B cell (primary cell): ENCODE results near the gene CLOCK.

ENCODE experiments used
- EZH2 ChIP-seq: IDR thresholded peaks from 2 replicates; pipeline ENCODE4 v1.6.1; 2012; ENCODE audit warnings: borderline replicate concordance, low read depth, mild to moderate bottlenecking, moderate library complexity, low read length; ENCODE audit not compliant: insufficient read depth, poor library complexity, severe bottlenecking
- TF ChIP-seq, protein P1 (sequence below): fragments of 200-600 bp; IDR thresholded peaks from one replicate; pipeline ENCODE4 v1.8.0; 2022; ENCODE audit warnings: antibody characterized with exemption, mild to moderate bottlenecking

GRCh38 chr4:55539658-55540057, 7.1 kb downstream of the CLOCK start:
- TF ChIP-seq, protein P1, sequence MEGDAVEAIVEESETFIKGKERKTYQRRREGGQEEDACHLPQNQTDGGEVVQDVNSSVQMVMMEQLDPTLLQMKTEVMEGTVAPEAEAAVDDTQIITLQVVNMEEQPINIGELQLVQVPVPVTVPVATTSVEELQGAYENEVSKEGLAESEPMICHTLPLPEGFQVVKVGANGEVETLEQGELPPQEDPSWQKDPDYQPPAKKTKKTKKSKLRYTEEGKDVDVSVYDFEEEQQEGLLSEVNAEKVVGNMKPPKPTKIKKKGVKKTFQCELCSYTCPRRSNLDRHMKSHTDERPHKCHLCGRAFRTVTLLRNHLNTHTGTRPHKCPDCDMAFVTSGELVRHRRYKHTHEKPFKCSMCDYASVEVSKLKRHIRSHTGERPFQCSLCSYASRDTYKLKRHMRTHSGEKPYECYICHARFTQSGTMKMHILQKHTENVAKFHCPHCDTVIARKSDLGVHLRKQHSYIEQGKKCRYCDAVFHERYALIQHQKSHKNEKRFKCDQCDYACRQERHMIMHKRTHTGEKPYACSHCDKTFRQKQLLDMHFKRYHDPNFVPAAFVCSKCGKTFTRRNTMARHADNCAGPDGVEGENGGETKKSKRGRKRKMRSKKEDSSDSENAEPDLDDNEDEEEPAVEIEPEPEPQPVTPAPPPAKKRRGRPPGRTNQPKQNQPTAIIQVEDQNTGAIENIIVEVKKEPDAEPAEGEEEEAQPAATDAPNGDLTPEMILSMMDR: no peak
- no peak for TF ChIP-seq EZH2
